ENCODE data around the gene AP1G1.

AP1G1 gene

DNA sequence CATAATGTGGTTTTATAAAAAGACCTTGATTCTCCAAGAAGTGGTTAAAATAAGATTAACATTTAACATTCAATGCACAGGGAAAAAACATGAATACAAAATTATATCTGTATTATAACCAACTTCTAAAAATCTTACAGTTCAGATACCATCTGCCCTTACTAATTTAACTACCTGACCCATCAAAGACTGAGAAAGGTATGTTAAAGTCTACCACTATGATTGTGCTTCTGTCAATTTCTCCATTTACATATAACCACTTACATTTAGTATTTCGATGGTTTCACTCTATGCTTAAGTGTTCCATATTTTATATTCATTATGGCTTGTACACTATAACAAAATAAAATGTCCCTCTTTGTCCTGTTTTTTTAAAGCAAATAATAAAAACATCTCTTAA, 14.6 kb downstream of the AP1G1 start:
- TF ChIP-seq ZNF473 (tag by site-specific recombination; IDR thresholded peaks at IDR 0.05) (no peak), ZNF140 (tag by site-specific recombination; IDR thresholded peaks at IDR 0.05) (no peak), RBAK (tag by site-specific recombination; IDR thresholded peaks at IDR 0.05) (no peak), GFI1B (tag by site-specific recombination; IDR thresholded peaks at IDR 0.05) (no peak), ZSCAN23 (tag by site-specific recombination; IDR thresholded peaks at IDR 0.05) (no peak), MEIS1 (CRISPR knock-in tag; IDR thresholded peaks at IDR 0.05; ENCODE audit: borderline replicate concordance) (no peak), MYNN (tag by site-specific recombination; IDR thresholded peaks at IDR 0.05; ENCODE audit: borderline replicate concordance) (no peak), ZNF660 (tag by site-specific recombination; IDR thresholded peaks at IDR 0.05) (no peak), ZNF121 (tag by site-specific recombination; IDR thresholded peaks at IDR 0.05) (no peak), ZNF175 (tag by site-specific recombination; IDR thresholded peaks at IDR 0.05) (no peak), HOXD13 (CRISPR knock-in tag; IDR thresholded peaks at IDR 0.05; ENCODE audit: borderline replicate concordance) (no peak), ZNF24 (tag by site-specific recombination; IDR thresholded peaks at IDR 0.05) (no peak), ZNF433 (tag by site-specific recombination; IDR thresholded peaks at IDR 0.05; ENCODE audit: low read depth) (no peak), ZNF600 (tag by site-specific recombination; IDR thresholded peaks at IDR 0.05) (no peak), ZNF707 (tag by site-specific recombination; IDR thresholded peaks at IDR 0.05) (no peak), SALL2 (tag by site-specific recombination; IDR thresholded peaks at IDR 0.05; ENCODE audit: borderline replicate concordance) (no peak), ZNF664 (tag by site-specific recombination; IDR thresholded peaks at IDR 0.05) (no peak)
- TF ChIP-seq, protein P1, sequence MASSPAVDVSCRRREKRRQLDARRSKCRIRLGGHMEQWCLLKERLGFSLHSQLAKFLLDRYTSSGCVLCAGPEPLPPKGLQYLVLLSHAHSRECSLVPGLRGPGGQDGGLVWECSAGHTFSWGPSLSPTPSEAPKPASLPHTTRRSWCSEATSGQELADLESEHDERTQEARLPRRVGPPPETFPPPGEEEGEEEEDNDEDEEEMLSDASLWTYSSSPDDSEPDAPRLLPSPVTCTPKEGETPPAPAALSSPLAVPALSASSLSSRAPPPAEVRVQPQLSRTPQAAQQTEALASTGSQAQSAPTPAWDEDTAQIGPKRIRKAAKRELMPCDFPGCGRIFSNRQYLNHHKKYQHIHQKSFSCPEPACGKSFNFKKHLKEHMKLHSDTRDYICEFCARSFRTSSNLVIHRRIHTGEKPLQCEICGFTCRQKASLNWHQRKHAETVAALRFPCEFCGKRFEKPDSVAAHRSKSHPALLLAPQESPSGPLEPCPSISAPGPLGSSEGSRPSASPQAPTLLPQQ (tag by site-specific recombination; IDR thresholded peaks at IDR 0.05) = no peak
- TF ChIP-seq, protein P2, sequence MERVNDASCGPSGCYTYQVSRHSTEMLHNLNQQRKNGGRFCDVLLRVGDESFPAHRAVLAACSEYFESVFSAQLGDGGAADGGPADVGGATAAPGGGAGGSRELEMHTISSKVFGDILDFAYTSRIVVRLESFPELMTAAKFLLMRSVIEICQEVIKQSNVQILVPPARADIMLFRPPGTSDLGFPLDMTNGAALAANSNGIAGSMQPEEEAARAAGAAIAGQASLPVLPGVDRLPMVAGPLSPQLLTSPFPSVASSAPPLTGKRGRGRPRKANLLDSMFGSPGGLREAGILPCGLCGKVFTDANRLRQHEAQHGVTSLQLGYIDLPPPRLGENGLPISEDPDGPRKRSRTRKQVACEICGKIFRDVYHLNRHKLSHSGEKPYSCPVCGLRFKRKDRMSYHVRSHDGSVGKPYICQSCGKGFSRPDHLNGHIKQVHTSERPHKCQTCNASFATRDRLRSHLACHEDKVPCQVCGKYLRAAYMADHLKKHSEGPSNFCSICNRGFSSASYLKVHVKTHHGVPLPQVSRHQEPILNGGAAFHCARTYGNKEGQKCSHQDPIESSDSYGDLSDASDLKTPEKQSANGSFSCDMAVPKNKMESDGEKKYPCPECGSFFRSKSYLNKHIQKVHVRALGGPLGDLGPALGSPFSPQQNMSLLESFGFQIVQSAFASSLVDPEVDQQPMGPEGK (tag by site-specific recombination; IDR thresholded peaks at IDR 0.05) = no peak
- H3K4me3 ChIP-seq (ENCODE audit: low read depth, low read length) = no peak overlapping the region
- CTCF ChIA-PET = interaction anchor here (0.5 to 1.0 kb wide), 3 partner anchors 44 to 267 kb away, joined by 3 to 5 read pairs (median 4); no protein-coding TSS in a partner anchor
- no peaks in the 10 kb centered on the region for H3K4me1 ChIP-seq (ENCODE audit: control insufficient read depth, insufficient read depth, low read length)
- H3K27ac ChIP-seq (ENCODE audit: extremely low read depth, low read depth, low read length) = no peak overlapping the region
- POLR2A ChIA-PET = interaction anchor here (2.4 kb wide), 1 partner anchor 15 kb away, joined by 12 read pairs; the partner anchor contains the start of gene AP1G1
- H3K9me3 ChIP-seq (ENCODE audit: control insufficient read depth, insufficient read depth, low read depth, low read length) = no peaks in the 10 kb centered on the region
- peaks cover 7 to 13% of the 10 kb centered on the region in 2 experiments; a peak in 2 of 3 replicates for H3K36me3 ChIP-seq (ENCODE audit: control insufficient read depth in 2 of 2, insufficient read depth in 1 of 2, low read length in 2 of 2)

DNA sequence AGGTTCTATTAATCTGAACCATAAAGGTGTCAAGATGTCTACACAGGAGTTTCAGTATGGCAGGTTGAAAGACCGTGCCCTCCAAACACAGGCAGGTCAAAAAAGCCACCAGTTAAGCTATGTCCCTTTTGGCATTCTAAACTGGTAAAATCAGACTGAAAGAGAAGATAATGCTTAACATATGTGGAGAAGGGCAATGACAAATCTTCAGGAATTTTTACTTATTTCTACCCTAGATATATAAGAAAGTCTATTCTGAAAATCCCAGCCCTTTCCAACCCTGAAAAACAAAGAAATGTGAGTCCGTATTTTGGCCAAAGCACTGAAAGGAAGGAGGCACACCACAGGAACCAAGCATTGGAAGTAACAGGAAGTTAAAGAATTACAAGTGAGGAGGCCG, 16.5 kb downstream of the AP1G1 start:
- Histone ChIP-seq H3K4me3 (ENCODE audit: low read depth, low read length) (no peak overlapping the region), H3K9me3 (ENCODE audit: control insufficient read depth, insufficient read depth, low read depth, low read length) (no peaks in the 10 kb centered on the region), H3K4me1 (ENCODE audit: control insufficient read depth, insufficient read depth, low read length) (no peaks in the 10 kb centered on the region), H3K27ac (ENCODE audit: extremely low read depth, low read depth, low read length) (no peak overlapping the region), H3K36me3 (ENCODE audit: control insufficient read depth in 2 of 2, insufficient read depth in 1 of 2, low read length in 2 of 2) (peaks cover 3 to 31% of the 10 kb centered on the region in 2 experiments)
- ChIA-PET CTCF (no interaction called here), POLR2A (no interaction called here)
- TF ChIP-seq ZNF837 (tag by site-specific recombination; IDR thresholded peaks at IDR 0.05) (no peak), ZBTB17 (tag by site-specific recombination; IDR thresholded peaks at IDR 0.05) (no peak), TCF7L2 (IDR thresholded peaks at IDR 0.05; ENCODE audit: borderline replicate concordance, low read depth, low read length) (no peak), ZNF302 (tag by site-specific recombination; IDR thresholded peaks at IDR 0.05; ENCODE audit: low read depth) (no peak), ZNF10 (tag by site-specific recombination; IDR thresholded peaks at IDR 0.05) (no peak), ZNF335 (tag by site-specific recombination; conservative IDR thresholded peaks at IDR 0.05) (no peak), FEZF1 (tag by site-specific recombination; IDR thresholded peaks at IDR 0.05) (no peak), ZNF292 (tag by site-specific recombination; IDR thresholded peaks at IDR 0.05; ENCODE audit: borderline replicate concordance, low read depth) (no peak), YY2 (tag by site-specific recombination; IDR thresholded peaks at IDR 0.05) (no peak)
- TF ChIP-seq, protein P3, sequence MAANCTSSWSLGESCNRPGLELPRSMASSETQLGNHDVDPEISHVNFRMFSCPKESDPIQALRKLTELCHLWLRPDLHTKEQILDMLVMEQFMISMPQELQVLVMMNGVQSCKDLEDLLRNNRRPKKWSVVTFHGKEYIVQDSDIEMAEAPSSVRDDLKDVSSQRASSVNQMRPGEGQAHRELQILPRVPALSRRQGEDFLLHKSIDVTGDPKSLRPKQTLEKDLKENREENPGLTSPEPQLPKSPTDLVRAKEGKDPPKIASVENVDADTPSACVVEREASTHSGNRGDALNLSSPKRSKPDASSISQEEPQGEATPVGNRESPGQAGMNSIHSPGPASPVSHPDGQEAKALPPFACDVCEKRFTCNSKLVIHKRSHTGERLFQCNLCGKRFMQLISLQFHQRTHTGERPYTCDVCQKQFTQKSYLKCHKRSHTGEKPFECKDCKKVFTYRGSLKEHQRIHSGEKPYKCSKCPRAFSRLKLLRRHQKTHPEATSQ (tag by site-specific recombination; IDR thresholded peaks at IDR 0.05) = no peak
- TF ChIP-seq, protein P4, sequence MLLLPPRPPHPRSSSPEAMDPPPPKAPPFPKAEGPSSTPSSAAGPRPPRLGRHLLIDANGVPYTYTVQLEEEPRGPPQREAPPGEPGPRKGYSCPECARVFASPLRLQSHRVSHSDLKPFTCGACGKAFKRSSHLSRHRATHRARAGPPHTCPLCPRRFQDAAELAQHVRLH (tag by site-specific recombination; IDR thresholded peaks at IDR 0.05) = no peak
- TF ChIP-seq, protein P5, sequence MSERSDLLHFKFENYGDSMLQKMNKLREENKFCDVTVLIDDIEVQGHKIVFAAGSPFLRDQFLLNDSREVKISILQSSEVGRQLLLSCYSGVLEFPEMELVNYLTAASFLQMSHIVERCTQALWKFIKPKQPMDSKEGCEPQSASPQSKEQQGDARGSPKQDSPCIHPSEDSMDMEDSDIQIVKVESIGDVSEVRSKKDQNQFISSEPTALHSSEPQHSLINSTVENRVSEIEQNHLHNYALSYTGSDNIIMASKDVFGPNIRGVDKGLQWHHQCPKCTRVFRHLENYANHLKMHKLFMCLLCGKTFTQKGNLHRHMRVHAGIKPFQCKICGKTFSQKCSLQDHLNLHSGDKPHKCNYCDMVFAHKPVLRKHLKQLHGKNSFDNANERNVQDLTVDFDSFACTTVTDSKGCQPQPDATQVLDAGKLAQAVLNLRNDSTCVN (tag by site-specific recombination; optimal IDR thresholded peaks at IDR 0.05) = no peak

Measured in HEK293 (cell line).